MM.1S (cell line): ENCODE measurements around the gene GNLY.
"Not testable (repeated sequence)": the region's sequence is repeated elsewhere in the genome, so short reads cannot be mapped to it uniquely, and the experiment has no call there.

Source experiments
- CTCF ChIP-seq: fragments of 300-600 bp; sonication (generic); IDR thresholded peaks from 2 replicates; pipeline ENCODE4 v1.5.1; 2016; ENCODE audit warnings: antibody characterized with exemption, low read length, mixed read lengths
- EZH2 ChIP-seq: fragments of 300-600 bp; sonication (generic); optimal IDR thresholded peaks from 2 replicates; pipeline ENCODE3; 2017; ENCODE audit warnings: low read depth, mild to moderate bottlenecking, antibody characterized with exemption, low read length, mixed read lengths
- EZH2phosphoT487 ChIP-seq: fragments of 300-600 bp; sonication (generic); IDR thresholded peaks from 2 replicates; pipeline ENCODE4 v1.6.1; 2018; ENCODE audit warnings: antibody characterized with exemption, low read length

DNA sequence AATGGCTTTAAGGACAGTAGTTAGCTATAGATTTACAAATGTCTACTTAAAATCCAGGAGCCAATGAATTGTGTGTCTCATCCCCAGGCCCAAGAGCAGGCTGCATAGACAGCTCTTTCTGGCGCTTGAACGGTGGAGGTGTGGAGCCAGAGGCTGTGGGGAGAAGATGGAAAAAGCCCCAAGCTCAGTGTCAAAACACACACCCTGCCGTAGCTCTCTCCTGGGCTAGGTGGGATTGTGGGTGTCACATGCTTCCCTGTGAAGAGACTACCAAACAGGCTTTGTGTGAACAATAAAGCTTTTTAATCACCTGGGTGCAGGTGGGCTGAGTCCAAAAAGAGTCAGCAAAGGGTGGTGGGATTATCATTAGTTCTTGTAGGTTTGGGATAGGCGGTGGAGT lies 36.8 kb upstream of the GNLY start:
- not testable (repeated sequence) for TF ChIP-seq CTCF, EZH2phosphoT487, EZH2
